ENCODE results near the gene PNMA6E. TPM values are rescaled to one million over a fixed set of nuclear protein-coding genes. Genes with fewer than 3 reads are reported as not detected.

The PNMA6E gene
- total and polyA plus RNA-seq, 3 donors from 2014 or later, result 9.7 to 24.2 (median 13.3) TPM

- TF ChIP-seq POLR2A (IDR thresholded peaks at IDR 0.05) (no peak), CTCF (IDR thresholded peaks at IDR 0.05) (no peak)
- Histone ChIP-seq H3K4me1 (no peaks in the 10 kb centered on the region), H3K27me3 (no peaks in the 10 kb centered on the region), H3K27ac (no peak overlapping the region), H3K4me3 (no peak overlapping the region), H3K9me3 (no peaks in the 10 kb centered on the region), H3K36me3 (ENCODE audit: low read depth, missing control alignments) (no peaks in the 10 kb centered on the region)
- intact Hi-C loops (cut with DNase I; ENCODE audit: low total_unique reads), result no loop called here
- DNase-seq, result no peak
- 72 to 99% methylated on average over 7 to 12 of the region's 17 CpGs for WGBS, 2 donors
Measured at GRCh38 chrX:153398275-153398960, 2.7 kb downstream of the PNMA6E start.

- H3K4me1 ChIP-seq, result no peaks in the 10 kb centered on the region
- H3K27ac ChIP-seq, result no peak overlapping the region
- intact Hi-C loops (cut with DNase I; ENCODE audit: low total_unique reads), result no loop called here
- WGBS, 2 donors, result 89 to 95% methylated on average over 8 to 26 of the region's 27 CpGs
- no peak overlapping the region for H3K4me3 ChIP-seq
- H3K9me3 ChIP-seq, result no peaks in the 10 kb centered on the region
- H3K27me3 ChIP-seq, result no peaks in the 10 kb centered on the region
- TF ChIP-seq POLR2A (IDR thresholded peaks at IDR 0.05) (no peak), CTCF (IDR thresholded peaks at IDR 0.05) (no peak)
- no peaks in the 10 kb centered on the region for H3K36me3 ChIP-seq (ENCODE audit: low read depth, missing control alignments)
- no peak for DNase-seq
Measured at GRCh38 chrX:153397256-153397960, 3.7 kb downstream of the PNMA6E start.

GRCh38 chrX:153396320-153397195 lies 4.6 kb downstream of the PNMA6E start:
- no peak for DNase-seq
- no peaks in the 10 kb centered on the region for H3K4me1 ChIP-seq
- H3K36me3 ChIP-seq (ENCODE audit: low read depth, missing control alignments), result no peaks in the 10 kb centered on the region
- no peak for TF ChIP-seq CTCF (IDR thresholded peaks at IDR 0.05)
- no peak for TF ChIP-seq POLR2A (IDR thresholded peaks at IDR 0.05)
- WGBS, 2 donors, result 88 to 92% methylated on average over 5 to 17 of the region's 26 CpGs
- no peaks in the 10 kb centered on the region for H3K9me3 ChIP-seq
- H3K27me3 ChIP-seq, result no peaks in the 10 kb centered on the region
- no peak overlapping the region for H3K27ac ChIP-seq
- intact Hi-C loops (cut with DNase I; ENCODE audit: low total_unique reads), result no loop called here
- no peak overlapping the region for H3K4me3 ChIP-seq

GRCh38 chrX:153395613-153396319 lies 5.4 kb downstream of the PNMA6E start:
- no peak for DNase-seq

More at GRCh38 chrX:153395613-153396319, 5.4 kb downstream of the PNMA6E start:
- Histone ChIP-seq H3K27me3 (no peaks in the 10 kb centered on the region), H3K4me3 (no peak overlapping the region), H3K9me3 (no peaks in the 10 kb centered on the region), H3K4me1 (no peaks in the 10 kb centered on the region), H3K36me3 (ENCODE audit: low read depth, missing control alignments) (no peaks in the 10 kb centered on the region), H3K27ac (no peak overlapping the region)
- intact Hi-C loops (cut with DNase I; ENCODE audit: low total_unique reads), result no loop called here
- TF ChIP-seq POLR2A (IDR thresholded peaks at IDR 0.05), result no peak
- no peak for TF ChIP-seq CTCF (IDR thresholded peaks at IDR 0.05)
- WGBS, 2 donors, result 92% methylated on average over 3 to 24 of the region's 26 CpGs
